OCI-M2 (cell line): Measurements from ENCODE around the gene KCNC4.

Source experiments
- DNase-seq: peaks from one replicate; lab custom pipeline; 2025; ENCODE audit not compliant: unreplicated experiment; lab: John Stamatoyannopoulos, UW

KCNC4 gene

DNA sequence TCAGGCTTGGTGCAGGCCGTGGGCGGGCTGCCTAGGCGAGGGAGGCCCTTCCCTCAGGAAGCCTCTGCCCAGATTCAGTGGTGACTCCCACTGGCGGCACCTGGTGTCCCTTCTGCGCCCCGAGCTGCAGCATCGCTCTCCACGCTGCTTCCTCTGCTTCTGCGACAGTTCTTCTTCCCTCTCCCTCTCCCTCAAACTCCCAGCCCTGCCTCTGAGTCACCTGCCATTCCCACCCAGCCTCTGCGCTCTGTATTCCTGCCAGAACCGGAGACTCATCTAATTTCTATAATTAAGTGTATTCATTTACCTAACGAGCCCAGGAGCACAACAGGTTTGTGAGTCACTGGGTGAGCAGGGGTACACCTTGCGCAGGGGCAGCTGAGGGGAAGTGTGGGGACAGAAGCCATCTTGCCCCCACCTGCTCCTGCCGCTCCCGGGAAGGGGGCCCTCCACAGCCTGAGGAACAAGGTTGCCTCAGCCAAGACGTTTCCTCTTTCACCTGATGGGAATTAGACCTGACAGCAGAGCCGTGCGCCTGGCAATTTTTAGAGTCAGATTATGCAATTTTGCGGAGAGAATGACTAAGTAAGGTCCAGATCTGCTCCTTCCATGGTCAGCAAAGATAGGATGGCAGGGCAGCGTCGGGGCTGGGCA, 19.4 kb downstream of the KCNC4 start:
- no peak for DNase-seq

DNA sequence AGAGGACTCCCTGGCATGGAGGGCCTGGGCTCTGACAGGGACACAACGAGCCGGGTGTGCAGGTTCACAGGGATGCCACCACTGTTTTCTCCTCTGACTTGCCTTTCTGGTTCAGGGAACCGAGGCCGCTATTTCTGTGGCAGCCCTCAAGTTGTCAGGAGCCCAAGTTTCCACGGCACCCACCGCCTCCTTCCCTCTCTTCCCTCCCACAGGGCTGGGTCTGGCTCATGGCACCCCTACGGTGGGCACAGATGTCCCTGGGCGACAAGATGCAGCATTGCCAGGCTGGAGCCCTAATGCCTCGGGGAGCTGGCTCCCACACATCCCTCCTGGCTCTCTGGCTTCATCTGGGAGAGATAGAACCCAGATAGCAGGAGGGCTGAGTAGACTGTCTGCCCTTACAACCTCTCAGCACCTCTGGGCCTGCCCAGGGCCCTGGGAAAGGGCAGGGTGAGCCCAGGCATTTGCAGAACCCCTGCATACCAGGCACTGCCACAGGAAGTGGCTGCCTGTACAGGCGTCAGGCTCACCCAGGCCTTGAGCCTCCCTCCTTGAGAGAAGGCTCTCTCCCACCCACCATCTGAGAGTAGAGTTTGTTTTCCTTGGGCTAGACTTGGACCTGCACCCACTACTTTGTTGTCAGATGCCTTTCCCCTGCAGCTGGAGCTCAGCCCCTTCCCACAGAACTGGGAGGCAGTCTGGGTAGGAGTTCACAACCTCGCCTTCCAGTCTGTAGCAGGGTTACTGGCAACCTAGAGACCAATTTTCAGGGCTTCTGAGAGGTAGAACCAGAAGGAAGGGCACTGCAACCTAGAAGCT, 20.5 kb downstream of the KCNC4 start:
- no peak for DNase-seq

DNA sequence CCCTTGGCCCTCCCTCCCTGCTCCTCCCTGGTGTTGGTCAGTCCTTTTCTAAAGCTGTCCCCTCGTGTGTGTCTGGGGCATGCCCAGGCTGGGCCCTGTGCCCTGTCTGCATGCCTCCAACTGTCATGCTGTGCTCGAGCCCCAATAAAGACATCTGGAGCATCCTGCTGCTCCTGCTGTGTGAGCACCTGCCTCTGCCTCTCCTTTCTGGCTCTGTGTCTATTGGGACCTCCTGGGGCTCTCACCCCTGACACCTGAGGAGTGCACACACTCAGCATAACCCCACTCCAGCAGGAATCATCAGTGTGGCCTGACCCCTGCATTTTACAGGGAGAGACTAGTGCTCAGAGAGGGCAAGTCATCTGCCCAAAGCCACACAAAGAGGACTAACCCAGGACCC, 23.7 kb downstream of the KCNC4 start:
- no peak for DNase-seq

DNA sequence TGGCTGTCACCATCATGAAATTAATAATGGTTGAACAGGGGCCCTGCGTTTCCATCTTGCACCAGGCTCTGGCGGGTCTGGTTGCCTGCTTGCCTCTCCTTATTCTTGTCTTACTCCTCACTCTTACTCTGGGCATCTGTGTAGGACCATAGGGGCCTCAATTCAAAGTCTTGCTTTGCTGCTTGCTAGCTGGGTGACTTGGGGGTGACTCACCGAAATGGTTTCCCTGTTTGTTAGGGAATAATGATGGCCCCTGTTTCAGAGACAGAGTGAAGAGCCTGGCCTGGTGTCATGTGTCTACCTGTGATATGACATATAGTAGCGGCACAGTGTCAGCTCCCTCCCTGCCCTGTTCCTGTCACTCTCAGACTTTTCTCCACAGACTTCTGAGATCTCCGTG, 24.6 kb downstream of the KCNC4 start:
- DNase-seq: no peak

DNA sequence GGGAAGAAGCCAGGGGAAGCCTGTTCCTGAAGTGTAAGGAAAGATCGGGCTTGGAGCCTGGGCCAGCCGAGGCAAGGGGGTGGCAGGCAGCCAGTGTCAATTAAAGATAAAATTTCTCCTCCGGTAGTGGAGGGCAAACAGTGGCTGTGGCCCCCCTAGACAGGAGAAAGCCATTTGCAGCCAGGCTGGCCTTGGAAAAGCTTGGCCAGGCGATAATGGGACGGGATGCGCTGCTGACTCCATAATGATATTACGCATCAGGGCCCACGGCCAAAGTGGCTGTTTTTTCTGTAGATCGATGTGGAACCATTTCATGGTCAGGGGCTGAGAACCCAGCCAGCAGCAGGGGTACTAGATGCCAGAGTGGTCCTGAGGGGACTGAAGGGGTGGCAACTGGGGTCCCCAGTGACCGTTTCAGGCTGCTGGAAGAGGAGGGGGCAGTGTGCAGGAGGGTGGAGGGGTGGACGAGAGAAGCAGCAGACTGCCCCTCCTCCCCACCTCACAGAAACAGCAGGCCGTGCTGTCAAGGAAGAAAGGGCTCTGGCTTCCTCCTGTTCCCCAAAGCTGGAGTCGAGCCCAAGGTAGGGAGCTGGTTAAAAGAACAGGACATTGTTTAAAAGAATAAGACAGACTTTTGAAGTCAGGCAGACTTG, 25.2 kb downstream of the KCNC4 start:
- DNase-seq: no peak

DNA sequence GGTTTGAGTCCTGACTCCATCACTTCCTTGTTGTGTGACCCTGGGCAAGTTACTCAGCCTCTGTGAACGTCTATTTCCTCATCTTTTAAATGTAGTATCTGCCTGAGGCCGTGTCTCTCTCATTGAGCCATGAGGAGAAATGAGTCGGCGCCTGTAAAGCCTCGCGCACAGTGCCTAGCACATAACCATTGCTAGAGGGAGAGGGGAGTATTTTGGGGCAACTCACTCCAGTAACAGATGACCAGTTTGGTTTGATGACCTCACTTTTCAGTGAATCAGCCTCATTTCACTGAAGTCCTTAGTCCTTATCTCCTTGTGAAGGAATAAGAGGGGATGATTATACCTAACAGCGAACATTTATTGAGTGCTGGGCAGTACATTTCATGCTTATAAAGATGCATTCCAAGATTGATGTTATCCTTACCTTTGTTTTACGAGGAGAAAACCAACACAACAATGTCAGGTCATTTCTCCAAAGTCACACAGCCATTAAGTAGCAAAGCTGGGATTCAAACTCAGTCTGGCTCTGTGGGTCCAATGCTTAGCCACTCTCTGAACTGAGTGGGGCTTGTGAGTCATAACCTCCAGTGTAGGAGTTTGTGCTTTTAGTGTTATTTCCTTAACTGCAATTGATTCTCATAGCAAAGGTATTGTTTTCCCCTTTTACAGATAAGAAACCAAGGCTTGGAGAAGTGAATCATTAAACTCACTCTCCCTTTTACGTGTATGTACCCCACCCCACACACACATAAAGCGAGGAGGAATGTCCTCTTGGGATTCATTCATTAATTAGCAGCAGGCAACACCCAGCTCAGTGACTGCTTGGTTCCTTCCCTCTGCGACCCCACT, 25.9 kb downstream of the KCNC4 start:
- no peak for DNase-seq

DNA sequence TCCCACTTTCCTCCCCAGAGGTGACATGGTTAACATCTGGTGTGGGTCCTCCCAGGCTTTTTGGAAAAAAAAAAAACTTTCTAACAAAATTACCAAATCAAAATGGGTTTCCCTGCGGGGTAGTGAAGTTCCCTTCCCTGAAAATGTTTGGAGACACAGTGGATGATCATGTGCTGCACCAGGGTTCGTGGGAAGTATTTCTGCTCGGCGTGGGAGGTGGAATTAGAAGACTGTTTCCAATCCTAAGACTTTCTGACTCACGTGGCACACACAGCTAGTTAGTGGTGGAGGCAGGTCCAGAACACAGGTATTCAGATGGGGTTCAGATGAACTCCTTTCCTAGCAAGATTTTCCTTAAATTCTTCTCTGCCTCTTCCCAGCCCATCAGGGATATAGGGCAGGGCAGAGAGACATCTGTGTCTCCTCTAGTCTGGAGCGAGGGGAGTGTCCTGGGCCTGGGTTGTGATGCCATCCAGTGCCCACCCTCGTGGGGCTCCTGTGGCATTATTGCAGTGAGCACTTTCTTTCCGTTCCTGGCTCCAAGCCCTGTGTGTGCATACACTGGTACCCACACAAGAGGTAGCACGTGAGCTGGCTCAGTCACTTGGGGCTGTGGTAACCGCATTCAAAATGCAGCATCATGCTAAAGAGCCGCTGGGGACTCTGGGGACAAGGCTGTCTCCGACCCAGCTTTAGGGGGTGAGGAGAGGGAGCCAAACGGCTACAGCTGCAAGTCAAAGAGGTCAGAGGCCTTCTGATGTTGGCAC, 27.5 kb downstream of the KCNC4 start:
- no peak for DNase-seq

DNA sequence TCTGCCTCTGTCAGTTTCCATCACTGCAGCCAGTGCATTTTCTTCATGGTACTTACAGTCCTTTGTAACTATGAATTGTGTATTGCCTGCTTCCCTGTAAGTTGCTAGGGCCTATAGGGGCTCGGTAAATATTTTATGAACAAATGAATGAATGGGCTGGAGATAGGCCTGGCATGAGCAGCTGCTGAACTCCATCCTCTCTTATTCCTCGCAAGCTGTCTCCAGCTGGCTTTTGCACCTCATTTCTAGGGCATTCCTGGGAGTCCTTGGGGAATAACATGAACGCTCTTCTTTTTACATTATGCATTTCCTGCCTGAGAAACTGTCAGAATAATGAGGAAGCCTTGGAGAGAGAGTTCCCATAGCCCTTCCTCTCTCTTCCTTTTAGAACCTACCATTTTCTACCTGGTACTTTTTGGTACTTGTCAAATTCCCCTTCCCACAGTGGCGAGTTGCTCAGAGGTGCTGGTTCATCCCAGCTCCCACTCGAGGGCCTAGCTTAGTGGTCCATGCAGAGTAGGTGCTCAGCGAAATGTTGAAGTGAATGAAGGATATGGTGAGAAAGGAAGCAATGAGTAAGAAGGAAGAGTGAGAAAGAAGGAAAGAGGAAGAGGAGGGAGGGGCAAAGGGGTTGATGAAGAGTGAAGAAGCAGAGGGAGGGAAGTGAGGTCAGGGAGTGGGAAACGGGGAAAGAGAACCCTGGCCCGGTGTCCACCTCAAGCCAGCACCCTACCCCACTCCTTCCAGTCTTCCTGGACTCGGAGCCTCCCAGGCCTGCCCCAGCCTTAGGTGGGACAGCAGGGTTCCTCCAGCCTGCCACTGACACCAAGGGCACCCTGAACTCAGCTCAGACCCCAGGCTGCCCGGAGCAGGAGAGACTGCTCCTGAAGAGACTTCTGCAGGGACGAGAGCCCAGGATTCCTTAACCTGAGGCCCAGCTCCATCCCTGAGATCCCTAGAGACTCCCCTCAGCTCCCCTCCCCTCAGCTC, 29.6 kb downstream of the KCNC4 start:
- no peak for DNase-seq

DNA sequence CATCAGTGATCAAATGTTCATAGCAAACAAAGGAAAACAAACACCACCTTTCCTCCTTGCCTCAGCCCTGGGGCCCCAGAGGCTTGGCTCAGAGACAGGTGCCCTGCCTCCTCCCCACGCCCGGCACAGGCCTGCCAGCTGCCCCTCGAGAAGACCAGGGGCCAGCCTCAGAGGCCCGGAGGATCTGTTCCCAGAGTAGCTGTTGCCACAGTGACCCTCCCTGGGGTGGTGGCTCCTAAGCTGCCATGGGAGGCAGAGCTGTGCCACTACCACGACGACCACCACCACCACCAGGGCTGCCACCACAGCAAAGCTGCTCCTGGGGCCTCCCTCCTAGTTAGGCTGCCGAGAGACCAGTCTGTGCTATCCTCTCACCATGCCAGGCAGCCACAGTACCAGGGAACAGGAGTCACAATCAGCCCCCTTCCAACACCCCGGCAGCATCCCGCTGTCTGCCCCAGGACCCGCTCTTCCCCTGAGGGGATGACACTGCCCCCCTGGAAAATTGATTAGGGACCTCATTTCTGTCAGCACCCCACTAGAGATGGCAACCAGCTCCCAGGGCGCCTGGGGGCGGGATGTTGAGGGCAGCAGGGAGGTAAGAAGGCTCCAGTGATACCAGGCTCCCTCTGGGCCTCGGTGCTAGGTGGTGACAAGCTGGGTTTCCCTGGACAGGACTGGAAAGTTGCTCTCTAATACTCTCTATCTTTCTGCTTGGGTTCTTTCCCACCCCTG, 30.5 kb downstream of the KCNC4 start:
- DNase-seq: no peak

DNA sequence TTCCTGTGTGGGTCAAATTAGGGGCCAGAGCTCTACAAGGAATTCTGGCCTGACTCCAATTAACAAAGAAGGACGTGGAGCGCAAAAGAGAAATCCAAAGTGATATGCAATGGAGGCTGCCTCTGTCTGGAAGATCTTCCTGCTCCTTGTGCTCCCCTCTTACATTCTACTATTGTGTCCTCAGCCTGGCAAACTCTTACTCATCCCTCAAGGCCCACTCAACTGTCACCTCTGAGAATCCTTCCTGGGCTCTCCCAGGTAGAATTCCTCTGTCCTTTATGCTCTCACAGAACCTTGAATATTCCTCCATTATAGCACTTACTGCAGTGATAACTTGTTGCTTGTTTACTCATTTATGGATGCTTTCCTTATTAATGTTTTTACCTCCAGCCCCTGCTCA, 31.4 kb downstream of the KCNC4 start:
- DNase-seq: no peak

DNA sequence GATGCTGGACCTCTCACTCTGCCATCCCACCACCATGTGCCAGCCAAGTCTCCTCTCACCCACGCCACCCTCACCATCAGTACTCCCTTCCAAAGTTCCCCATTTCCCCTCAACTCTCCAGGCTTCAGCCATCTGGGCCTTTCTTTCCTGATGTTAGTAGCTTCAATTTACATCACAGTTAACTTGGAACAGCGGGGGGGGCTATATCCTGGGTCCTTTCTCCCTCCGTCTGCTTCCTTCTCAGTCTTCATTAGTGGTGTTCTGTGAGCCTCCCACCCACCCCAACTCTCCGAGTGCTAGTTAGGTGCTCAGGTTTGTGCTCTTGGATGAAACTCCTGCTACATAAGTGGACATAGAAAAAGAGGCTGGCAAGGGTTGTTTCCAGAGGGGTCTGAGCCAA, 31.9 kb downstream of the KCNC4 start:
- no peak for DNase-seq

DNA sequence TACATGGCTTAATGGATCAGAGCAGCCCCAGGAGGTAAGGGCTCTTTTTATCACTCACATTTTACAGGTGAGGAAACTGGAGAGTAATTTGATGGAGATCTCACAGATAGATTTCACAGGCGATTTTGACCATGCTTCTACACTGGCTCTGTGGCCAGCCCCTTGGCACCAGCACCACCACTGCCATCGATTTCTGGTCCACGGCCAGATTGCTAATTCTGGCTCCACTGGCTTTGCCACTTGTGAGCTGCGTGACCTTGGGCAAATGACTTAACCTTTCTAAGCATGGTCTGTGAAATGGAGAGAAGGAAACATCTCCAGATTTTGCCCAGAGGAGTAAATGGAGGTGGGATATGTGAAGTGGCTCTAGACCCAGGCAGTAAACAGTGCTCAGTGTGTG, 32.6 kb downstream of the KCNC4 start:
- DNase-seq: no peak

DNA sequence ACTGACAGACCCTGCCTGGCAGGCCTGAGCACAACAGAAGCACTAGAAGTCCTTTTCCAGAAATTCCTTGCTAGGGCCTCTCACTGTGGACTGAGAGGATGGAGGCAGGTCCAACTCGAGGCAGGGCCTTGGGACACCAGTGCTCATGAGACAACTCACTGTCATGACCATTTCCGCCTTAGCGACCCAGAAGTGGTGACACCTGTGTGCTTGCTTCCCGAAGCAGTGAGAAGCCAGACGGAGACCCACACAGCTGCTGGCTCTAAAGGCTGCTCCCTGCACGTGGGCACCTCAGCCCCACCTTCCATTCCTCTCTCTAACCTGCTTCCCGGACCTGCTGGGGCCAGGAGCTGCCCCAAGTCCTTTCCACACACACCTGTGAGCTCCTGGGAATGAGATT, 33.0 kb downstream of the KCNC4 start:
- DNase-seq: no peak

DNA sequence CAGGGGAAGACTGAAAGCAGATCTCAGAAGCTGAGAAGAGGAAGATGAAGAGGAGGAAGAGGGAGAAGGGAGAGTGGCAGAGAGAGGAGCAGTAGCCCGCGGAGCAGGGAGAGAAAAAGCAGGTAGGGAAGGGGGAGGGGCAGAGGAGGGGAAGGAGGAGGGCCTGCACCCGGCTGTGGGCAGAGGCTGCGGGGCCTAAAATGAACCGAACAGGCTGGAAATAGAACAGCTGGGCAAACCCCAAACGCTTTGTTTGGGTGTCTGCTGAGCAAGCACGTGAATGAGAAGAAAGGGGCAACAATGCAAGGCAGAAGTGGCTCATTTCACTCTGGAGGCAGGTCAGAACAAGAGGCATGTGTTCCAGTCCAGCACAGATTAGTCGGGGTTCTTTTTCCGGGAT, 33.5 kb downstream of the KCNC4 start:
- no peak for DNase-seq

DNA sequence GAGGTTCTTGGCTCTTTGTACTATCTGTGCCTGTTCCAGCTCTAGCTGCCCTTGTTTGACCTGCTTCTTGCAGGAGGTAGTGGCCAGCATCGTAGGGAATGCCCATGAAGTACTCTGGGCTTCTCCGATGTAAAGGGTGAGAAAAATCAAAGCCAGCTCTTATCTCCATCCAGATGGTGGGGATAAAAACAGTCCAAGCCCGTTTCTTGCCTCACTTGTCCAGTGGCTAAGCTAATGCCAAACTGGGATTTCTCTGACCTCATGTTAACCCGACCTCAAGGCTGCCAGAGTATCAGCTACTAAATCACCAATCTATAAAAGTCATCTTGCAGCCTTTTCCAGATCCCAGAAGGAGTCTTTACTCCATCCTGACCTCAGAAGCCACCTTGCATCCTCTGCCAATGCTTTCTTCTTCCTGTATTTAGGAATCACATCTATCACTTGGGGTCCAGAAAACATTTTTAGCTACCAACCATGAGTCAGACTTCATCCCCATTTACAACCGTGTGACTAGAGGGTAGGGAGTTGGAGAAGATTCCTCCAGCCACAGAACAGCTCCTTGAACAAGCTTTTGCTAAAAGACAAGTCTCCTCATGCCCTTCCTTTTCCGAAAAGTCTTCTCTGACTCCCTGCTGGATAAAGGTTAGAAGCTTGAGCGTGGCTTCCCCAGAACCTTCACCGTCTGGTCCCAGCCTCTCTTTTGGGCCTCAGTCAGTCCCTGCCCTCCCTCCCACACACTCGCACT, 35.9 kb downstream of the KCNC4 start:
- no peak for DNase-seq

DNA sequence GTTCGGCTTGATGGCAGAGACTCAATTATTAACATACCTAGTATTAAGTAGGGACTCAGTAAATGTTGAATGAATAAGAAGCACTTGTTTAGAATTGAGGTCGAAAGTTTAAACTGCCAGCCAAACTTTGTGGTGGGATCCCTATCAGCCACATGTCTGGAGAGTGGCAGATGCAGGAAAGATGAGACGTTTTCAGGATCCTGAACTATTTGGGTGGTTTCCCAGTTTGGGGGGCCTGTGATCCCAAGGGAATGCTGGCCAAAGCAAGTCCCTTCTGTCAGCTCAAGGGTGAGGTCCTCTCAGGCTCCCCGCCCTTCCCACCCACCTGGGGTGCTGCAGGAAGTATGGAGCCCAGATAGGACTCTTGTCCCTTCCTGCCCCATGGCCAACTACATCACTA, 38.6 kb downstream of the KCNC4 start:
- DNase-seq: no peak

DNA sequence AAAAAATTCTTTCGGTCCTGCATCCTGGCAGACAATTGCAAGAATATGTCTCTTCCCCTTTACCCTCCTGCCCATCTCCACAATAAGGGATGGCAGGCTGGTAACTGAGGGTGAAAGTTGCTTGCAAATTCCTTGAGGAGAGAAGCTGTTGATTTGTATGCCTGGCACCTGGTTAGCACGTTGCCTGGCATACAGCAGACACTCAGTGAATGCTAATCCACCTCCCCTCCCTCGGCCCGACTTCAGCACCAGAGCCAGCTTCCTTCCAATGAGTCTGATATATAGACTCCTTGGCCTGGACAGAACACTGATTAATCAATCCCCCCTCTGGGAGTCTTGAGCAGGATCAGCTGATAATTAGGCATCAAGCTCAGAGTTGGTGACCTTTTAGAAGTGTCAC, 39.1 kb downstream of the KCNC4 start:
- DNase-seq: no peak

DNA sequence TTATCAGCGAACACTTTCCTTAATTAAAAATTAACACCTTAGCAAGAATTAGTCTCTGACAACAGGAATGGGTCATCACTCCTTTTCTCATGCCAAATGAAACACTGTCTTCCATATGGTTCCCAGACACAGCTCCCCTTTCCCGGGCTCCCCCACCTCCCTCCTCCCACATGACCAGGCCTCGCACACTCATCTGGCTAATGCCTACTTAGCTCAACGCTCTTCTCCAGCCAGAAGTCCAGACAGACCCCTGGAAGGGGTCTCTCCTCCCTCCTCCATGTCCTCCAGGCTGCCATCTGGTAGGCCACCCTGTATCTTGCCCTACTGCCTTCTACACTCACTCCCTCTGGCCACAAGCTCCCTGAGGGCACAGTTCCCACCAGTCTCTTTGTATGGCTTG, 39.9 kb downstream of the KCNC4 start:
- DNase-seq: no peak
